ENCODE data around the gene GPR158. TPM values are rescaled to one million over a fixed set of nuclear protein-coding genes. Genes with fewer than 3 reads are reported as not detected.
A peak's percentile ranks its signal among the peaks of the same experiment; 100 is the strongest.

The GPR158 gene
- total and polyA plus RNA-seq, 2 experiments from 2014 or later = 0.18 to 0.61 TPM

DNA sequence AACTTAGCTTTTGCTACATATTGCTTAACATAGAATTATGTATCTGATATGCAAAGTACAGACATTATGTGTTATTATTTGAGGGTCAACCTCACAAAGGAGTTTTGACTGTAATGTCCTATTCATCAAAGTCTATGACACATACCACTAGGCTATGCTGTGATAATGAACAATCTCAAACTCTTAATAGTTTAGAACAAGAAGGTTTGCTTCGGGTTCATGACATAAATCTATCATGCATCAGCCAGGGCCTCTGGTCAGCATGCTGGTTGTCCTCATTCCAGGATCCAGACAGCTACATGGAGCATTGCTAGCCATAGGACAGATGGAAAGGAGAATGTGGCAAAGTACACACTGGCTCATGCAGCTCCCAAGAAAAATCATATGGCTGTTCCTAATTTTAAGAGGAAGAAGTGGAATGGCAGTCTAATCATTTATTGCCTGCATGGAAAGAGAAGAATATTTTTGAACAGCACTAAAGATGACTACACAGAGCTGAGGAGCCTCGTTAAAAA, 332.1 kb downstream of the GPR158 start:
- no peaks in the 10 kb centered on the region for H3K9me3 ChIP-seq (ENCODE audit: low read depth)
- no peak overlapping the region for H3K4me3 ChIP-seq
- peaks cover 46% of the 10 kb centered on the region for H3K4me1 ChIP-seq (ENCODE audit: low read depth)
- DNase-seq (ENCODE audit: low read depth in 1 of 2, low spot score in 1 of 2) = no peak
- no peaks in the 10 kb centered on the region for H3K36me3 ChIP-seq
- TF ChIP-seq, protein P1, sequence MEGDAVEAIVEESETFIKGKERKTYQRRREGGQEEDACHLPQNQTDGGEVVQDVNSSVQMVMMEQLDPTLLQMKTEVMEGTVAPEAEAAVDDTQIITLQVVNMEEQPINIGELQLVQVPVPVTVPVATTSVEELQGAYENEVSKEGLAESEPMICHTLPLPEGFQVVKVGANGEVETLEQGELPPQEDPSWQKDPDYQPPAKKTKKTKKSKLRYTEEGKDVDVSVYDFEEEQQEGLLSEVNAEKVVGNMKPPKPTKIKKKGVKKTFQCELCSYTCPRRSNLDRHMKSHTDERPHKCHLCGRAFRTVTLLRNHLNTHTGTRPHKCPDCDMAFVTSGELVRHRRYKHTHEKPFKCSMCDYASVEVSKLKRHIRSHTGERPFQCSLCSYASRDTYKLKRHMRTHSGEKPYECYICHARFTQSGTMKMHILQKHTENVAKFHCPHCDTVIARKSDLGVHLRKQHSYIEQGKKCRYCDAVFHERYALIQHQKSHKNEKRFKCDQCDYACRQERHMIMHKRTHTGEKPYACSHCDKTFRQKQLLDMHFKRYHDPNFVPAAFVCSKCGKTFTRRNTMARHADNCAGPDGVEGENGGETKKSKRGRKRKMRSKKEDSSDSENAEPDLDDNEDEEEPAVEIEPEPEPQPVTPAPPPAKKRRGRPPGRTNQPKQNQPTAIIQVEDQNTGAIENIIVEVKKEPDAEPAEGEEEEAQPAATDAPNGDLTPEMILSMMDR (IDR thresholded peaks at IDR 0.05; ENCODE audit: low read depth, low read length) = no peak
- H3K27ac ChIP-seq = no peak overlapping the region
- H3K27me3 ChIP-seq = no peaks in the 10 kb centered on the region

DNA sequence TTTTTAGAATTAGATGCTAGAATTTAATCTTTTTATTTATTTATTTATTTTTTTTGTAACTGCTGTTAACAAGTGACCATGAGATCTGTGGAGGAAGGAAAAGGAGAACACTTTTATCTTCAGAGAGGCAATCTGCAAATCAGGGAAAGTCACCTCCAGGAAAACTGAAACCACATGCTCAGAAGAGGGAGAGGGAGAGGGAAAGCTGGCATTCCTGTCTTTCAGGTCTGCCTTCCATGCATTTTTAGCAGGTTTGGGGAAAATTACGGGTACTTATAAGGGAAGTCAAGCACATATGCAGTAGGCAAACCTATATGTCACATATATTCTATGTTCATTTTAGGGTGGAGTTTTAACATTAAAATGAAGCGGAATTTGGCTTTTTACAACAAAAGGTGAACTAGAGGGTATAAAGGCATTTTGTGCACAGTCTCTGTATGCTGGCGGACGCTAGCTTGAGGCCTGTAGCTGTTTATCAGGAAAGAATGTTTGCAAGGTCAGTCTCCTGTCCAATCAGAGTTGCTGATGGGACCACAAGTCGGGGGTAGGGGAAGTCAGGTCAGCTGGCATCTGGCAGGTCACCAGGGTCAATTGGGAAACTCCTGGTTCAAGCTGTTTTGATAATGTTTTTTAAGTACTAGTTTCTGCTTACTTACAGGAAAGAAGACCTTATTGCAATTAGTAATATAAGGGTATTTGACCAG, 333.5 kb downstream of the GPR158 start:
- TF ChIP-seq, protein P1 (IDR thresholded peaks at IDR 0.05; ENCODE audit: low read depth, low read length) = no peak
- Histone ChIP-seq H3K9me3 (ENCODE audit: low read depth) (no peaks in the 10 kb centered on the region), H3K27ac (no peak overlapping the region), H3K4me3 (no peak overlapping the region), H3K4me1 (ENCODE audit: low read depth) (peaks cover 39% of the 10 kb centered on the region), H3K36me3 (no peaks in the 10 kb centered on the region), H3K27me3 (no peaks in the 10 kb centered on the region)
- DNase-seq (ENCODE audit: low read depth in 1 of 2, low spot score in 1 of 2) = no peak

DNA sequence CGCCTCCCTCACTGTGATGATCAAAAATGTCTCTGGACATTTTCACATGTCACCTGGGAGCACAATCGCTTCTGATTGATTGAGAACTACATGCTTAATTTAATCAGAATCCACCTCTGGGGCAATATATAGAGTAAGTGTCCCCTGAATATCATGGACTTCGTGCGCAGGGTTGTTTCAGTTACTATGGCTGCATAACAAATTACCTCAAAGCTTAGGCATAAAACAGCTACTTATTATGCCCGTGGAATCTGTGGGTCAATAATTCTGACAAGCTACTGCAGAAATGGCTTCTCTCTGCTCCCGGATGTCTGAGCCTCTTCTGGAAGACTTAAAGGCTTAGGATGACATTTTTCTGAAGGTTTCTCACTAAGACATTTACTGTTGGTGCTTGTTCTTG, 334.4 kb downstream of the GPR158 start:
- H3K9me3 ChIP-seq (ENCODE audit: low read depth) = no peaks in the 10 kb centered on the region

DNA sequence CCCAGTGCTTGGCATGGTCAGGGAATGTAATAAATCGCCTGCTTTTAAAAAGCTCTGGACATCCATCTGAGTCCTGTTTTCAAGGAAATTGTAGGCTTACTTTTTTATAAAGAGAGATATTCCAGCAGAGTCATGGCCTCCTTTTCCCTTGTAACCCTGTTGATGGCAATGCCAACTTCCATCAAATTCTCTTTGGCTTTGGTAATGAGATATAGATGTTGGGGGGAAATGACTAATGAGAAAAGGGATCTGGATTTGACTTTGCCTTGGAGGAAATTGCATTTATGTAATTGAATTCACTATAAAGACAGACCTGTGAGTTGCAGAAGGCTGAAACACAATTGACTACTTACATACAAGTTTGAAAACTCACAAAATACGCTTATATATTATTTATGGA, 347.5 kb downstream of the GPR158 start:
- no peak overlapping the region for H3K4me3 ChIP-seq
- H3K4me1 ChIP-seq (ENCODE audit: low read depth) = no peaks in the 10 kb centered on the region
- H3K36me3 ChIP-seq = no peaks in the 10 kb centered on the region
- no peak overlapping the region for H3K27ac ChIP-seq
- H3K27me3 ChIP-seq = no peaks in the 10 kb centered on the region
- peak in 1 of 2 donors; percentile 43 for DNase-seq (ENCODE audit: low read depth in 1 of 2, low spot score in 1 of 2)
- H3K9me3 ChIP-seq (ENCODE audit: low read depth) = peaks cover 2% of the 10 kb centered on the region
- TF ChIP-seq, protein P1 (IDR thresholded peaks at IDR 0.05; ENCODE audit: low read depth, low read length) = no peak

More for the DNA sequence above, 334.4 kb downstream of the GPR158 start:
- Histone ChIP-seq H3K4me1 (ENCODE audit: low read depth) (peaks cover 39% of the 10 kb centered on the region), H3K4me3 (no peak overlapping the region), H3K36me3 (no peaks in the 10 kb centered on the region), H3K27ac (no peak overlapping the region), H3K27me3 (no peaks in the 10 kb centered on the region)
- TF ChIP-seq, protein P1 (IDR thresholded peaks at IDR 0.05; ENCODE audit: low read depth, low read length) = no peak
- DNase-seq (ENCODE audit: low read depth in 1 of 2, low spot score in 1 of 2) = no peak

DNA sequence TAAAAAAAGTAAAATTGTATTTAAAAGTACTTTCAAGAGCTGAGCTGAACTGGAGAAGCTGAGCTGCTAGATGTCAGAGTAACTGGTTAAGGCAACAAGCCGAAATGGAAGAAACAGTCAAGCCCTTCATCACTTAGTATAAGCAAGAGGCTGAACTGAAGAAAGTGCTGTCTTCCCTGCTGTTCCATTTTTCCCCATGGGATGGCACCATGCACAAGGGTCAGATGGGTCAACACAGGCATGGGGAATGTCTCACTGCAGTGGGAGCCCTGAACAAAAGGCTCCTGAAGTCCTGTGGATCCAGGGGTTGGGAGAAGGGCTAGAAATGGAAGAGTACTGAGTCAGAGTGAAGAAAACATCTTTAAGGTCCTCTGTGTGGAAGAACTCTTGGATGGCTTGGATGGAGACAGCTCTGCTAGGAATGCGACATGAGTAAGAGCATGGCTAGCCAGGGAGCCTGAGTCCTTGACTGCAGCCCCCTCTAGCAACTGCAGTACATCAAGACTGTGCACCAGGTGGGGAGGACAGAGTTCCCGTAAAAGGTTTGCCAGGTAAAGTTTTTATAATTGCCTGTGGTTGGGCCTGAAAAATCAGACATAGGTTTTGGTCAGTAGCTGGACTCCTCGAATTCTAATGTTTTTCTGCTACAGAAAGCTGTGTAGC, 348.3 kb downstream of the GPR158 start:
- H3K27ac ChIP-seq = no peak overlapping the region
- TF ChIP-seq, protein P1 (IDR thresholded peaks at IDR 0.05; ENCODE audit: low read depth, low read length) = peak; percentile 43
- H3K4me3 ChIP-seq = no peak overlapping the region
- no peaks in the 10 kb centered on the region for H3K4me1 ChIP-seq (ENCODE audit: low read depth)
- peaks cover 2% of the 10 kb centered on the region for H3K9me3 ChIP-seq (ENCODE audit: low read depth)
- no peaks in the 10 kb centered on the region for H3K27me3 ChIP-seq
- DNase-seq (ENCODE audit: low read depth in 1 of 2, low spot score in 1 of 2) = peak; percentile 17 to 56
- H3K36me3 ChIP-seq = no peaks in the 10 kb centered on the region

Measured in cardiac muscle cell (in vitro differentiated cells and primary cell).